ENCODE data around the gene RAB9A.

RAB9A gene

GRCh38 chrX:13691841-13692371, 3.0 kb downstream of the RAB9A start:
- peak overlapping the region; percentile 42; the same call in 1 of the 2 replicates for H3K9ac ChIP-seq (ENCODE audit: low read length)
- H3K4me1 ChIP-seq (ENCODE audit: insufficient read depth, low read length, severe bottlenecking): peaks cover 59% of the 10 kb centered on the region
- peak overlapping the region; percentile 39 for H3K4me3 ChIP-seq (ENCODE audit: low read depth, low read length, poor library complexity, severe bottlenecking)
- H3K4me2 ChIP-seq (ENCODE audit: low read length): peak overlapping the region; percentile 57
- H3K36me3 ChIP-seq (ENCODE audit: insufficient read depth, low read length): no peaks in the 10 kb centered on the region
- no peaks in the 10 kb centered on the region for H3K9me2 ChIP-seq (ENCODE audit: low read depth, low read length)
- peaks cover 60% of the 10 kb centered on the region for H3K79me2 ChIP-seq (ENCODE audit: insufficient read depth, low read length)
- H3F3A ChIP-seq (ENCODE audit: insufficient read depth, low read length): no peaks in the 10 kb centered on the region
- TF ChIP-seq CTCF (IDR thresholded peaks at IDR 0.05; ENCODE audit: low read length): no peak
- TF ChIP-seq EZH2 (IDR thresholded peaks at IDR 0.05; ENCODE audit: borderline replicate concordance, low read length): no peak
- H2AFZ ChIP-seq (ENCODE audit: low read length): no peak overlapping the region
- H3K27ac ChIP-seq (ENCODE audit: low read depth, low read length, poor library complexity, severe bottlenecking): peak overlapping the region; percentile 79
- no peaks in the 10 kb centered on the region for H3K9me3 ChIP-seq (ENCODE audit: low read length)
- no peaks in the 10 kb centered on the region for H3K27me3 ChIP-seq (ENCODE audit: insufficient read depth, low read length)
- H4K20me1 ChIP-seq (ENCODE audit: insufficient read depth, low read length): no peaks in the 10 kb centered on the region

GRCh38 chrX:13692771-13693231, 3.9 kb downstream of the RAB9A start:
- no peaks in the 10 kb centered on the region for H3K9me2 ChIP-seq (ENCODE audit: low read depth, low read length)
- TF ChIP-seq CTCF (IDR thresholded peaks at IDR 0.05; ENCODE audit: low read length) (no peak), EZH2 (IDR thresholded peaks at IDR 0.05; ENCODE audit: borderline replicate concordance, low read length) (no peak)
- H3K79me2 ChIP-seq (ENCODE audit: insufficient read depth, low read length): peaks cover 69% of the 10 kb centered on the region
- no peak overlapping the region for H2AFZ ChIP-seq (ENCODE audit: low read length)
- H3K27ac ChIP-seq (ENCODE audit: low read depth, low read length, poor library complexity, severe bottlenecking): peak overlapping the region; percentile 79
- H3K4me2 ChIP-seq (ENCODE audit: low read length): peak overlapping the region; percentile 57
- H4K20me1 ChIP-seq (ENCODE audit: insufficient read depth, low read length): no peaks in the 10 kb centered on the region
- peak overlapping the region; percentile 39 for H3K4me3 ChIP-seq (ENCODE audit: low read depth, low read length, poor library complexity, severe bottlenecking)
- H3K36me3 ChIP-seq (ENCODE audit: insufficient read depth, low read length): no peaks in the 10 kb centered on the region
- peak overlapping the region; percentile 42; the same call in 1 of the 2 replicates for H3K9ac ChIP-seq (ENCODE audit: low read length)
- H3F3A ChIP-seq (ENCODE audit: insufficient read depth, low read length): no peaks in the 10 kb centered on the region
- no peaks in the 10 kb centered on the region for H3K9me3 ChIP-seq (ENCODE audit: low read length)
- H3K27me3 ChIP-seq (ENCODE audit: insufficient read depth, low read length): no peaks in the 10 kb centered on the region
- peaks cover 68% of the 10 kb centered on the region for H3K4me1 ChIP-seq (ENCODE audit: insufficient read depth, low read length, severe bottlenecking)

GRCh38 chrX:13693341-13693961, 4.5 kb downstream of the RAB9A start:
- Histone ChIP-seq H4K20me1 (ENCODE audit: insufficient read depth, low read length) (no peaks in the 10 kb centered on the region), H3K4me1 (ENCODE audit: insufficient read depth, low read length, severe bottlenecking) (peaks cover 68% of the 10 kb centered on the region), H3K27me3 (ENCODE audit: insufficient read depth, low read length) (no peaks in the 10 kb centered on the region), H3K27ac (ENCODE audit: low read depth, low read length, poor library complexity, severe bottlenecking) (peak overlapping the region; percentile 79), H3K9me2 (ENCODE audit: low read depth, low read length) (no peaks in the 10 kb centered on the region), H3K36me3 (ENCODE audit: insufficient read depth, low read length) (no peaks in the 10 kb centered on the region), H3K4me2 (ENCODE audit: low read length) (peak overlapping the region; percentile 57), H3K9ac (ENCODE audit: low read length) (no peak overlapping the region; the same call in 1 of the 2 replicates), H3K4me3 (ENCODE audit: low read depth, low read length, poor library complexity, severe bottlenecking) (no peak overlapping the region), H3F3A (ENCODE audit: insufficient read depth, low read length) (no peaks in the 10 kb centered on the region), H2AFZ (ENCODE audit: low read length) (no peak overlapping the region), H3K9me3 (ENCODE audit: low read length) (no peaks in the 10 kb centered on the region), H3K79me2 (ENCODE audit: insufficient read depth, low read length) (peaks cover 76% of the 10 kb centered on the region)
- TF ChIP-seq CTCF (IDR thresholded peaks at IDR 0.05; ENCODE audit: low read length) (no peak), EZH2 (IDR thresholded peaks at IDR 0.05; ENCODE audit: borderline replicate concordance, low read length) (no peak)

Data from OCI-LY1 (cell line).